Right atrium auricular region (tissue), 2 donors: ENCODE results near the gene SLC4A1. TPM values are rescaled to one million over a fixed set of nuclear protein-coding genes. Genes with fewer than 3 reads are reported as not detected.

Experiments
- DNase-seq: peaks from one replicate; pipeline ENCODE4 v3.0.0-alpha.2; 2019; ENCODE audit warnings: low spot score
- H3K27ac ChIP-seq, 2 donors: fragments of 200-600 bp; sonication (generic); 1 replicate in 1 of 2; 2 replicates in 1 of 2; pipeline ENCODE4 v1.5.1; 2016 to 2019
- H3K27me3 ChIP-seq, 2 donors: fragments of 200-600 bp; sonication (generic); one replicate each; pipeline versions ENCODE4 v1.5.1 to v1.6.0; 2017 to 2019
- H3K36me3 ChIP-seq: fragments of 200-600 bp; sonication (generic); one replicate; pipeline ENCODE4 v1.5.1; 2016
- H3K4me1 ChIP-seq, 2 donors: fragments of 200-600 bp; sonication (generic); one replicate each; pipeline versions ENCODE4 v1.5.1 to v1.6.0; 2017 to 2019
- H3K4me3 ChIP-seq, 2 donors: fragments of 200-600 bp; sonication (generic); 1 replicate in 1 of 2; 2 replicates in 1 of 2; pipeline ENCODE4 v1.5.1; 2017 to 2019; ENCODE audit warnings: mild to moderate bottlenecking in 1 of 2, moderate library complexity in 1 of 2
- H3K9me3 ChIP-seq, 2 donors: fragments of 200-600 bp; sonication (generic); one replicate each; pipeline ENCODE4 v1.5.1; 2019
- microRNA-seq, 2 donors: library from miRNA; unstranded; fragments of <30 nt; microRNA quantifications; one replicate each; pipeline ENCODE4, GENCODE V29; 2016 to 2017; ENCODE audit warnings: borderline number of aligned reads in 2 of 2, borderline replicate concordance in 1 of 2
- total RNA-seq, 2 donors: library from RNA; depleted of rRNA; stranded (reverse); fragments of >200 nt; gene quantifications; one replicate each; pipeline ENCODE4 v1.1.0, GENCODE V29; 2016
- TF ChIP-seq, protein P1 (sequence below), 2 donors: fragments of 200-600 bp; sonication (generic); IDR thresholded peaks; one replicate each; pipeline ENCODE4 v1.5.1; 2019; ENCODE audit warnings: antibody characterized with exemption in 2 of 2

SLC4A1 gene
- total RNA-seq, 2 donors from 2014 or later, result 0.47 to 1.1 TPM

DNA sequence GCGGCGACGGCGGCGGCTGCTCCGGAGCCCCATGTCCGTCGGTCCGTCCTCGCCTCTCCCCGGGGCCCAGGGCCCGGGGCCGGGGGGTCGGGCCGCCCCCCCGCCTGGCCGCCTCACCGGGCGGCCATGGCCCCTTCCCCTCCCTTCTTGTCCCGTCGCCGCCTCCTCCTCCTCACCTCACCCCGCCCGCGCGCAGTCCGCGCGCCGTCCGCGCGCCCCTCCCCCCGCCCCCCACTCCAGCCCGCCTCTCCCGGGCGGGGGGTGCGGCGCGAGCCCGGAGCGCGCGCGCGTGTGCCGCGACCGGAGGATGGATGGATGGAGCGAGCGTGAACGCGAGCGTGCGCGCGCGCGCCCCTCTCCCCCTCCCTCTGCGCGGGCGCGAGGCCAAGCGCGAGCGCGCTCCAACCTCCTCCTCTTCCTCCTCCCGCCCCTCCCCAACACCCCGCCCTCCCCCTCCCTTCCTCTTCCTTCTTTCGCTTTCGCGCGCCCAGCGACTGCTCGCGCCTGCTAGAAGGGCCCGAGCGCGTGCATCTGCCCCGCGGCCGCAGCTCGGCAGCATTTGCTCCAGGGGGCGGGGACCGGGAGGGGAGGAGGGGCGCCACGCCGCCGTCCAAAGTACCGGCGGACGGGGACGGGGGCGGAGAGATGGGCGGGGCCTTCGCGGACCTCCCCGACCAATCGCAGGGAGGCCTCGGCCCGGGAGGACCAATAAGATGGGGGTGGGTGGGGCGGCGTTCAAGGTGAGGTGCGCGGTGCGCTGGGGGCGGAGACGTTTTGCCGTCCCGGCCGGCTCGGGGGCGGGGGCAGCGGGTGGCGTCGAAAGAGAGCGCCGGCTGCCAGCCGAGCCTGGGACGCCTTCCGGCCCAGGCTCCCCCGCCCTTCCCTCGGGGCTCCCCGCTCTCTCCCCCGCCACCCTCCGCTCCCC lies 68.1 kb downstream of the SLC4A1 start, which contains the start of gene ATXN7L3:
Gene ATXN7L3 (minus strand): TSS at position 332 of the 925 bp plus-strand sequence. CDS start 1,814 bp downstream, outside the sequence.
- H3K4me1 ChIP-seq, result peaks cover 0 to 47% of the 10 kb centered on the region in 2 donors
- no peaks in the 10 kb centered on the region for H3K27me3 ChIP-seq
- peak within 1 kb of the TSS; percentile 81 to 94 for H3K4me3 ChIP-seq
- peaks cover 24% of the 10 kb centered on the region for H3K36me3 ChIP-seq
- TF ChIP-seq, protein P1, sequence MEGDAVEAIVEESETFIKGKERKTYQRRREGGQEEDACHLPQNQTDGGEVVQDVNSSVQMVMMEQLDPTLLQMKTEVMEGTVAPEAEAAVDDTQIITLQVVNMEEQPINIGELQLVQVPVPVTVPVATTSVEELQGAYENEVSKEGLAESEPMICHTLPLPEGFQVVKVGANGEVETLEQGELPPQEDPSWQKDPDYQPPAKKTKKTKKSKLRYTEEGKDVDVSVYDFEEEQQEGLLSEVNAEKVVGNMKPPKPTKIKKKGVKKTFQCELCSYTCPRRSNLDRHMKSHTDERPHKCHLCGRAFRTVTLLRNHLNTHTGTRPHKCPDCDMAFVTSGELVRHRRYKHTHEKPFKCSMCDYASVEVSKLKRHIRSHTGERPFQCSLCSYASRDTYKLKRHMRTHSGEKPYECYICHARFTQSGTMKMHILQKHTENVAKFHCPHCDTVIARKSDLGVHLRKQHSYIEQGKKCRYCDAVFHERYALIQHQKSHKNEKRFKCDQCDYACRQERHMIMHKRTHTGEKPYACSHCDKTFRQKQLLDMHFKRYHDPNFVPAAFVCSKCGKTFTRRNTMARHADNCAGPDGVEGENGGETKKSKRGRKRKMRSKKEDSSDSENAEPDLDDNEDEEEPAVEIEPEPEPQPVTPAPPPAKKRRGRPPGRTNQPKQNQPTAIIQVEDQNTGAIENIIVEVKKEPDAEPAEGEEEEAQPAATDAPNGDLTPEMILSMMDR (IDR thresholded peaks at IDR 0.05), result no peak
- H3K9me3 ChIP-seq, result no peaks in the 10 kb centered on the region
- peak; percentile 98 for DNase-seq
- peak within 1 kb of the TSS; percentile 94 to 99 for H3K27ac ChIP-seq

DNA sequence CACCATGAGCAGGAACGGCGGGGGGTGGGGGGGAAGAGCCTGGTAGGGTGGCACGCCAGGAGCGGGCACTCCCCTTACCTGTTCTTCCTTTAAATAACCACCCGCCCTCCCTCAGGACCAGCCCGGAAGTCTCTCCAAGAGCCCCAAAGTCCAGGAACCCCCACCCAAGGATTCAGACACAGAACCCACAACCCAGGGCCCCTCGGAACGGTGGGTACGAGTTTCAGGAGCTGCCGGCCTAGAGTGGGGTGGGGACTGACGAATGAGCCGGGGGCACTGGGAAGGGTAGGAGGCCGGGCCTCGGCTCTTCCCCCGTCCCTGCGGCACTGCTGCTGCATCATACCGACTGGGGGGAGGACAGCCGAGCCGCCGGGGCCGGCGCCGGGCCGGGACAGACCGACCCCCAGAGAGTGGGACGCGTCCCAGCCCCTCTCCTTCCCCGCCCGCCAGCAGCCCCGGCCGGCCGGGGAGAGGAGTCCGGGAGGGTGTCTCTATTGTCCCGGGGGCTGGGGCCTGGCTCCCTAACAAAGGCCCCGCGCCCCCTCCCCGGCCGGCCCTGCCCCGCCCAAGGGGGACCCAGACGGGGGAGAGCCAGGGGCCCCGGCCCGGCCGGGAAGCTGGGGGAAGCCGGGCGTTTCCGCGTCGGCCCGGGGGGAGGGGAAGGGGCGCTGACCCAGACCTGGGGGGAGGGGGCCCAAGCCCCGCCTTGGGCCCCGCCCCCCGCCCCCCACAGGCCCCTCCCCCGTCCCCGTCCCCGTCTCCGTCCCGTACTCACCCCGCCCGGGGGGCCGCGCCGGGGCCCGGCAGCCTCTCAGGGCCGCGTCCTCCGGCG lies 69.0 kb downstream of the SLC4A1 start:
- no peak for DNase-seq
- Histone ChIP-seq H3K27ac (peak overlapping the region; percentile 94 to 99), H3K4me3 (peak overlapping the region; percentile 81 to 94), H3K9me3 (no peaks in the 10 kb centered on the region), H3K27me3 (no peaks in the 10 kb centered on the region), H3K36me3 (peaks cover 33% of the 10 kb centered on the region), H3K4me1 (peaks cover 0 to 40% of the 10 kb centered on the region in 2 donors)
- TF ChIP-seq, protein P1 (IDR thresholded peaks at IDR 0.05), result no peak

Small RNAs within 50 kb of the gene (microRNA-seq; reads per million reads assigned to microRNA genes)
- 0 reads per million in 2 donors for gene MIR6782

Other genes starting within 250 kb of the SLC4A1 start
- gene LSM12, start 201.5 kb downstream of the SLC4A1 start, total RNA-seq, result 10 to 100 TPM; 36.8 to 41.3 TPM
- gene G6PC3, start 197.4 kb downstream of the SLC4A1 start, total RNA-seq, result 10 to 100 TPM; 36.0 to 41.1 TPM
- 100 to 1,000 TPM in 1 of 2 donors, 10 to 100 TPM in 1; 80.0 to 138 TPM for gene HDAC5, start 144.5 kb downstream of the SLC4A1 start, total RNA-seq
- under 1 TPM; 0.59 to 0.94 TPM for gene HROB, start 126.2 kb downstream of the SLC4A1 start, total RNA-seq
- gene ASB16, start 97.4 kb downstream of the SLC4A1 start, total RNA-seq, result 1 to 10 TPM; 8.3 TPM
- 10 to 100 TPM; 26.4 to 26.6 TPM for gene TMUB2, start 81.2 kb downstream of the SLC4A1 start, total RNA-seq
- 10 to 100 TPM; 24.5 to 38.9 TPM for gene ATXN7L3, start 68.3 kb downstream of the SLC4A1 start, total RNA-seq
- 10 to 100 TPM; 39.3 to 42.3 TPM for gene UBTF, start 48.5 kb downstream of the SLC4A1 start, total RNA-seq
- gene RUNDC3A, start 40.5 kb upstream of the SLC4A1 start, total RNA-seq, result 1 to 10 TPM; 1.7 to 4.5 TPM
- gene SLC25A39, start 56.7 kb upstream of the SLC4A1 start, total RNA-seq, result 10 to 100 TPM; 60.4 to 83.3 TPM
- 100 to 1,000 TPM; 258 to 290 TPM for gene GRN, start 77.2 kb upstream of the SLC4A1 start, total RNA-seq
- 1 to 10 TPM; 2.4 to 3.3 TPM for gene FAM171A2, start 95.7 kb upstream of the SLC4A1 start, total RNA-seq
- gene ITGA2B, start 121.5 kb upstream of the SLC4A1 start, total RNA-seq, result 1 to 10 TPM; 1.0 to 2.6 TPM
- 10 to 100 TPM; 21.3 to 26.4 TPM for gene GPATCH8, start 235.3 kb upstream of the SLC4A1 start, total RNA-seq